ENCODE results near the gene TTI1. TPM values are rescaled to one million over a fixed set of nuclear protein-coding genes. Genes with fewer than 3 reads are reported as not detected.

TTI1 gene
- total and polyA plus RNA-seq, 2 of the 13 experiments (the other 11 are each of a cell fraction or from before 2014, with no cell fraction given): 22.9 to 39.8 TPM

DNA sequence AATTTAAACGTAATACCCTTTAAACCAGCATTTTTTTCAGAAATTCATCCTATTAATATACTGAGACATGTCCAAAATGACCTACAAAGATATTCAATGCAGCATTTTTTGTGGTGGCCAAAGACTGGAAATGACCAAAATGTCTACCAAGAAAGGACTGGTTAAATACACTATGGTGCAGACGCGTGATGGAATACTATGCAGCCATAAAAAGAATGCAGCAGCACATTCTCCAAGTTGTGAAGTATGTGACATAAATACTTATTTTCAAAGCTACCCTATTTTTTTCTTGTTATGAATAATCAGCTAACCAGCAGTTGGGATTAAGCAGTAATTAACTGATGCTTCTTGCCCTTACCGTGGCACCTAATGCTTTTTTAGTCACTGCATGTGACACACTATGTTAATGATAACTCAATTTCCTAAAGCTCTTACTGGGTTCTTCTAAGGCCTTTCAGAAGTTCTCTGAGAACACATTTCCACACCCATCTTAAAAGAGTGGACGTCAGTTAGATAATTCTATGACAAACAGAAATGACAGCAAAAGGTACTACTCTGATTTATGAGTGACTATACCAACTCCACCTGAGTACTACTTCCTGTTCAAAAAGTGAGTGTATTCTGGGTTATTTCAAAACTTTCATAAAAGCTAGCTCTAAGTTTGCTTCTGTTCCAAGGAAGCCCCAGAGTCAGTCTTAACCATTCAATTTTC, 24.9 kb downstream of the TTI1 start:
- H3K27me3 ChIP-seq (ENCODE audit: control insufficient read depth in 1 of 2, insufficient read depth in 2 of 2, low read length in 2 of 2): no peaks in the 10 kb centered on the region
- DNase-seq (ENCODE audit: low spot score) (no peak), ATAC-seq (no peak), FAIRE-seq (no peak)
- no peak overlapping the region for H3K4me2 ChIP-seq (ENCODE audit: low read depth, low read length)
- TF ChIP-seq SMARCE1 (IDR thresholded peaks at IDR 0.05; ENCODE audit: borderline replicate concordance): no peak
- no peak for TF ChIP-seq NKX3-1 (CRISPR knock-in tag; IDR thresholded peaks at IDR 0.05)
- TF ChIP-seq MNT (IDR thresholded peaks at IDR 0.05): no peak
- no peak for TF ChIP-seq ZNF552 (CRISPR knock-in tag; IDR thresholded peaks at IDR 0.05; ENCODE audit: borderline replicate concordance)
- TF ChIP-seq ZNF34 (CRISPR knock-in tag; IDR thresholded peaks at IDR 0.05; ENCODE audit: borderline replicate concordance): no peak
- no TSS peak for BruUV-seq (replicated peaks)
- ChIA-PET CTCF (ENCODE audit: low intra/inter-chr PET ratio, low total read pairs) (no interaction called here), POLR2A (no interaction called here)
- H3K9me3 ChIP-seq (ENCODE audit: low read length): no peaks in the 10 kb centered on the region
- intact Hi-C loops (cut with micrococcal nuclease; ENCODE audit: unreplicated experiment): no loop called here
- H4K20me1 ChIP-seq (ENCODE audit: insufficient read depth, low read length): no peaks in the 10 kb centered on the region
- H3K27ac ChIP-seq (ENCODE audit: extremely low read length, insufficient read depth, low read length): no peak overlapping the region
- H3K36me3 ChIP-seq (replicated peaks in 1 of 2; ENCODE audit: control insufficient read depth in 1 of 2, insufficient read depth in 2 of 2, low read length in 2 of 2): peaks cover 35 to 75% of the 10 kb centered on the region in 2 experiments
- no peak overlapping the region for H2AFZ ChIP-seq (ENCODE audit: low read length)
- in situ Hi-C loops (cut with HindIII; ENCODE audit: extremely low pct_ligation_motif_present, low pct_unique_long_range_greater_than_20kb): no loop called here
- no peak overlapping the region for H3K4me3 ChIP-seq (replicated peaks in 1 of 3; ENCODE audit: insufficient read depth in 1 of 3, low read depth in 2 of 3, low read length in 3 of 3)
- H3K9ac ChIP-seq (ENCODE audit: insufficient read depth, low read depth, low read length): no peak overlapping the region
- WGBS (ENCODE audit: low lambda C conversion rate): 77% methylated on average over 5 of the region's 5 CpGs
- H3K4me1 ChIP-seq (ENCODE audit: insufficient read depth, low read length): no peaks in the 10 kb centered on the region
- peaks cover 4% of the 10 kb centered on the region for H3K79me2 ChIP-seq (ENCODE audit: insufficient read depth, low read length)

DNA sequence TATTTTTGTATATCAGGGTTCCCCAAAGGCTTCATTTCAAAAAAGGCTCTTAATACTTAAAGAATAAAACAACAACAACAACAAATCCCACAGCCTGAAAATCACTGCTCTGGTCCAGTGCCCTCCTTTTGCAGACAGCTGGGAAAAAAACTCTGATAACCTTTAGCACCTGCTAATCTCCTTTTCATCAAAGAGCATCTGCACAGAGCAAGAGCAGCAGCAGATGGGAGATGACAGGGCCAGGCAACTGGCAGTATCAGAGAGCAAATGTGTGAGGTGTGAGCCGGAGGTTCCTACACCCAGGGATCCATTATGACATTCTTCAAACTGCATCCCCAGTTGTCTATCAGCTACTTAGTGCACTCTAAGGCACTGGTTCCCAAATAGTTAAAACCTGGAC, 25.7 kb downstream of the TTI1 start:
- no peak overlapping the region for H3K27ac ChIP-seq (ENCODE audit: extremely low read length, insufficient read depth, low read length)
- no peak for FAIRE-seq
- BruUV-seq (replicated peaks): no TSS peak
- in situ Hi-C loops (cut with HindIII; ENCODE audit: extremely low pct_ligation_motif_present, low pct_unique_long_range_greater_than_20kb) (no loop called here), intact Hi-C loops (cut with micrococcal nuclease; ENCODE audit: unreplicated experiment) (no loop called here)
- no peaks in the 10 kb centered on the region for H3K27me3 ChIP-seq (ENCODE audit: control insufficient read depth in 1 of 2, insufficient read depth in 2 of 2, low read length in 2 of 2)
- no peak for DNase-seq (ENCODE audit: low spot score)
- H3K4me2 ChIP-seq (ENCODE audit: low read depth, low read length): no peak overlapping the region
- 94% methylated on average over 1 of the region's 1 CpG for WGBS (ENCODE audit: low lambda C conversion rate)
- ChIA-PET CTCF (ENCODE audit: low intra/inter-chr PET ratio, low total read pairs) (no interaction called here), POLR2A (no interaction called here)
- peaks cover 34 to 72% of the 10 kb centered on the region in 2 experiments for H3K36me3 ChIP-seq (replicated peaks in 1 of 2; ENCODE audit: control insufficient read depth in 1 of 2, insufficient read depth in 2 of 2, low read length in 2 of 2)
- no peaks in the 10 kb centered on the region for H3K4me1 ChIP-seq (ENCODE audit: insufficient read depth, low read length)
- no peak overlapping the region for H3K9ac ChIP-seq (ENCODE audit: insufficient read depth, low read depth, low read length)
- no peaks in the 10 kb centered on the region for H4K20me1 ChIP-seq (ENCODE audit: insufficient read depth, low read length)
- peaks cover 4% of the 10 kb centered on the region for H3K79me2 ChIP-seq (ENCODE audit: insufficient read depth, low read length)
- H3K4me3 ChIP-seq (replicated peaks in 1 of 3; ENCODE audit: insufficient read depth in 1 of 3, low read depth in 2 of 3, low read length in 3 of 3): no peak overlapping the region
- no peak overlapping the region for H2AFZ ChIP-seq (ENCODE audit: low read length)
- no peaks in the 10 kb centered on the region for H3K9me3 ChIP-seq (ENCODE audit: low read length)
- ATAC-seq: no peak
- TF ChIP-seq NFE2L1 (CRISPR knock-in tag; IDR thresholded peaks at IDR 0.05; ENCODE audit: borderline replicate concordance) (no peak), CAMTA2 (CRISPR knock-in tag; IDR thresholded peaks at IDR 0.05; ENCODE audit: borderline replicate concordance) (no peak), NKX3-1 (CRISPR knock-in tag; IDR thresholded peaks at IDR 0.05) (no peak), ZNF720 (CRISPR knock-in tag; IDR thresholded peaks at IDR 0.05) (no peak), PRPF4 (IDR thresholded peaks at IDR 0.05; ENCODE audit: low read depth, low read length, poor library complexity, severe bottlenecking) (no peak), ZNF747 (CRISPR knock-in tag; IDR thresholded peaks at IDR 0.05; ENCODE audit: borderline replicate concordance) (no peak)
- TF ChIP-seq, protein P1, sequence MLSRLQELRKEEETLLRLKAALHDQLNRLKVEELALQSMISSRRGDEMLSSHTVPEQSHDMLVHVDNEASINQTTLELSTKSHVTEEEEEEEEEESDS (CRISPR knock-in tag; IDR thresholded peaks at IDR 0.05; ENCODE audit: borderline replicate concordance): no peak
- TF ChIP-seq, protein P2, sequence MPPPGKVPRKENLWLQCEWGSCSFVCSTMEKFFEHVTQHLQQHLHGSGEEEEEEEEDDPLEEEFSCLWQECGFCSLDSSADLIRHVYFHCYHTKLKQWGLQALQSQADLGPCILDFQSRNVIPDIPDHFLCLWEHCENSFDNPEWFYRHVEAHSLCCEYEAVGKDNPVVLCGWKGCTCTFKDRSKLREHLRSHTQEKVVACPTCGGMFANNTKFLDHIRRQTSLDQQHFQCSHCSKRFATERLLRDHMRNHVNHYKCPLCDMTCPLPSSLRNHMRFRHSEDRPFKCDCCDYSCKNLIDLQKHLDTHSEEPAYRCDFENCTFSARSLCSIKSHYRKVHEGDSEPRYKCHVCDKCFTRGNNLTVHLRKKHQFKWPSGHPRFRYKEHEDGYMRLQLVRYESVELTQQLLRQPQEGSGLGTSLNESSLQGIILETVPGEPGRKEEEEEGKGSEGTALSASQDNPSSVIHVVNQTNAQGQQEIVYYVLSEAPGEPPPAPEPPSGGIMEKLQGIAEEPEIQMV (CRISPR knock-in tag; IDR thresholded peaks at IDR 0.05; ENCODE audit: low read depth): no peak

Data from HepG2 (cell line).